HG03442 (cell line): Measurements from ENCODE around the gene NCOA5.

Experiments used
- ATAC-seq: cut with Tn5 transposase; IDR thresholded peaks from one replicate; pipeline ENCODE4 v1.9.1; 2021; ENCODE audit warnings: mild to moderate bottlenecking, moderate library complexity; ENCODE audit not compliant: unreplicated experiment

The NCOA5 gene

DNA sequence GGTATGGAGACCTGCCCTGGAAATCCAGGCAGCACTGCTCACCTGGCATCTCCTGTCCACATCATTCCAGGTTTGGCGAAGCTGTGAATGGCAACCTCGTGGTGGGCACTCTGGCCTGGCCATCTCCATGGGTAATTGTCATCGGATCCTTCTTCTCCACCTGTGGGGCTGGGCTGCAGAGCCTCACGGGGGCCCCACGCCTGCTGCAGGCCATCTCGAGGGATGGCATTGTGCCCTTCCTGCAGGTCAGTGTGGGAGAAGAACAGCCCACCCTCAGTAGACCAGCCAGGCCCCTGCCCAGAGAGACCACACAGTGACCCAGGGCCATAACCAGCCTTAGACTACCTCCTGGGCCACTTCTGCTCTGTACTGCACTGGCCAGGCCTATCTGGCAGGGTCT, 44.9 kb downstream of the NCOA5 start:
- ATAC-seq = no peak

DNA sequence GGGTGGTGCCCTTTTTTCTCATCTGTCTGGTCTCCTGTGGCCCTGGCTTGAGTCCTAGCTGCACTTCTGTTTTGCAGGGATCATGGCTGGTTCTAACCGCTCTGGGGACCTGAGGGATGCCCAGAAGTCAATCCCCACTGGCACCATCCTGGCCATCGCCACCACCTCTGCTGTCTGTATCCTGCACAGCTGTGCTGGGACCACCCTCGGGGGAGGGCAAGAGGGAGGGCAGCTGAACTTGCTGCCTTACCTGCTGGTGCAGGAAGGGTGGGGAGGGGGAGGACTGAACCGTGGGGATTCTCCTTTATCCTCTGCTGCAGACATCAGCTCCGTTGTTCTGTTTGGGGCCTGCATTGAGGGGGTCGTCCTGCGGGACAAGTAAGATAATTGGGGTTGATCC, 46.2 kb downstream of the NCOA5 start:
- ATAC-seq = no peak

DNA sequence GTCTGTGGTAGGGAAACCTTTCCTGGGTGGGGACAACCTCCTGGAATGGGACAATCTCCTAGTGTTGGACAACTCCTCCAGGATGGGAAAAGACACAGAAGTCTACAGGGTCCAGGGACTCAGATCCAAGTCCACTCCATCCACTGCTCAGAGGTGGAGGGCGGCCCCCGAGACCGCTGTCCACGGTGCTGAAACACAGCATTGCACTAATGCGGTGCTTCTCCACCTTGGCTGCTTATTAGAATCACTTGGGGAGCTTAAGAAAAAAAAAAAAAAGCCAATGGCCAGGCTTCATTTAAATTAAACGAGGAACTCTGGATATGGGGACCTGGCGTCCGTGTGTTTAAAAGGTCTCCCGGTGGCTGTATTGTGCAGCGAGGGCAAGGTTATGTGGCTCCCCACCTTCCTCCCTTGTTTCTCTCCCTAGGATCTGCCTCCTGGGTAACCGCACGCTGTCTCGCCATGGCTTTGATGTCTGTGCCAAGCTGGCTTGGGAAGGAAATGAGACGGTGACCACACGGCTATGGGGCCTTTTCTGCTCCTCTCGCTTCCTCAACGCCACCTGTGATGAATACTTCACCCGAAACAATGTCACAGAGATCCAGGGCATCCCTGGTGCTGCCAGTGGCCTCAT, 48.7 kb downstream of the NCOA5 start:
- no peak for ATAC-seq

DNA sequence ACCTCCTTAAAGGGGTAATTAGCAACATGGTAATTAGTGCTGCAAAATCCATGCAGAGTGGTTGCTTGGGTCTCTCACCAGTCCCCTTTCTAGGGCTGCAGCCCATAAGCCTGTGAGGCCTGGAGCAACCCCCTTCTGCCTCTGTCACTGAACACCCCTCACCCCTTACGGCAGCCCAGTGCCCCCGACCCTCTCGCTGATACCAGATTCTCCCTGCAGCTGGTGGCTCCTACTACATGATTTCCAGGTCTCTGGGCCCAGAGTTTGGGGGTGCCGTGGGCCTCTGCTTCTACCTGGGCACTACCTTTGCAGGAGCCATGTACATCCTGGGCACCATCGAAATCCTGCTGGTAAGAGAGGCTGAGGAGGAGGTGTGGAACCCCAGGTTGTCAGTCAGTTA, 52.7 kb downstream of the NCOA5 start:
- no peak for ATAC-seq

GRCh38 chr20:46036370-46036769, 53.4 kb downstream of the NCOA5 start:
- ATAC-seq = no peak

DNA sequence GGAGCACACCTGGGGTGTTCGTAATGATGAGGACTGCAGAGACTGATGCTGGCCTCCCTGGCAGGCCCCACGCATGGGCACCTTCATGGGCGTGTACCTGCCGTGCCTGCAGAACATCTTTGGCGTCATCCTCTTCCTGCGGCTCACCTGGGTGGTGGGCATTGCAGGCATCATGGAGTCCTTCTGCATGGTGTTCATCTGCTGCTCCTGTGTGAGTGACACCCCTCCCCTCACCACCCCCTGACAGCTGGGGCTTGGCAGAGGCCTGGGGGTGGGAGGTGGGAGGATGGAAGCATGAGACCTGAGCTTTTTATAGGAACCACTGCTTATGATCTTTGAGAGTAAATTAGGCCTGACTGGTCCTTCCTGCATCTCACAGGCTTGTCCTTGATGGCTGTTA, 54.0 kb downstream of the NCOA5 start:
- no peak for ATAC-seq

DNA sequence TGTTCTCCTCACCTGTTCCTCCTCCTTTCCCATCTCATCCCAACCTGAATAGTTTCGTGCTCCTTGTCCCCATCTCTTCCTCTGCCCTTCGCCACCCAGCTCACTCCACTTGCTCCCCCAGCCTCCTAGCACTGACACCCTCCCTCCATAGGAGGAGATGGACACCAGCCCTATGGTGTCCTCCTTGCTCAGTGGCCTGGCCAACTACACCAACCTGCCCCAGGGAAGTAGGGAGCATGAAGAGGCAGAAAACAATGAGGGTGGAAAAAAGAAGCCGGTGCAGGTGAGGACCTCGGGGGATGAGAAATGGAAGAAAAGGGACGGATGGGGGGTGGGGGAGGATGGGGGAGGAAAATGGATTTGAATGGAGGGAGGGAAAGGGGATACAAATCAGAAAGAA, 54.5 kb downstream of the NCOA5 start:
- no peak for ATAC-seq

DNA sequence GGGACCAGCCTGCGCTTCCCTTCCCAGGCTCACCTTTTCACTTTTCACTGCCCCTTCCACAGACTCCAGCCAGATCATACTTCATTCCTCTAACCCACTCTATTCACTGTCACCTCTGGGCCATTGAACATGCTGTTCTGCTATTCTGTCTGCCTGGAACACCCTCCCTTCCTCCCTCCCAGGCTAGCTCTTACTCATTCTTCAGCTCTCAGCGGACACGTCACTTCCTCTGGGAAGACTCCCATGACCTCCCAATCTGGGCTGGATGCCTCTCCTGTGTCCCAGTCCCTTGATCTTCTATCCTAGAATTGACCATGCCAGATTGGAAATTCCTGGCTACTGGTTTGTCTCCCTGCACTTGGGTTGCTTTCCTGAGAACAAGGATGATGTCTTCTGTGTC, 55.7 kb downstream of the NCOA5 start:
- ATAC-seq = no peak

DNA sequence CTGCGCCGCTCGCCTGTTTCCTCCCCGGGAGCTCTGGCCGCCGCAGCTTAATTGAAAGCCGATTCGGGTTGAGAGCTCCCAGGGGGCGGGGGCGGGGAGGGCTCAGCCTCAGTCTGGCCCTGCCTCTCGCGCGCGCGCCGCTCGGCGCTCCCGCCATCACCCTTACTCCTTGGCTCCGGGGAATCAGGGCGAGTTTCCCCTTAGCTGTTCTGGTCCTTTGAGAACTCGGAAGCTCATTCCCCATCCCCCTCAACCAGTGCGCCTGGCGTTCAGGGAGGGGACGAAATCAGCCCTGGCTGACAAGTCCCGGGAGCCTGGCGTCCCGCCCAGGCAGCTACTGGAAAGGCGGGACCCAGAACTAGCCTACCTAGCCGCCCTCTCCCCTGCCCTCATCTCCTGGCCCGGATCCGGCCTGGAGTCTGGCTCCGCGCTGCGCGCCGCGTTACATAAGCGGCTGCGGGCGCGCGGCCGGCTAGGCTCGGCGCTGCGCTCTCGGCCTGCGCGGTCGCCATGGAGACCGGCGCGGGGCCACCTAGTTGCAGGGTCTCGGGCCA, 58.0 kb downstream of the NCOA5 start:
- ATAC-seq = no peak

- ATAC-seq = no peak
Measured at GRCh38 chr20:46031014-46031569, 58.7 kb downstream of the NCOA5 start.

GRCh38 chr20:46030284-46031013, 59.3 kb downstream of the NCOA5 start:
- ATAC-seq = no peak

DNA sequence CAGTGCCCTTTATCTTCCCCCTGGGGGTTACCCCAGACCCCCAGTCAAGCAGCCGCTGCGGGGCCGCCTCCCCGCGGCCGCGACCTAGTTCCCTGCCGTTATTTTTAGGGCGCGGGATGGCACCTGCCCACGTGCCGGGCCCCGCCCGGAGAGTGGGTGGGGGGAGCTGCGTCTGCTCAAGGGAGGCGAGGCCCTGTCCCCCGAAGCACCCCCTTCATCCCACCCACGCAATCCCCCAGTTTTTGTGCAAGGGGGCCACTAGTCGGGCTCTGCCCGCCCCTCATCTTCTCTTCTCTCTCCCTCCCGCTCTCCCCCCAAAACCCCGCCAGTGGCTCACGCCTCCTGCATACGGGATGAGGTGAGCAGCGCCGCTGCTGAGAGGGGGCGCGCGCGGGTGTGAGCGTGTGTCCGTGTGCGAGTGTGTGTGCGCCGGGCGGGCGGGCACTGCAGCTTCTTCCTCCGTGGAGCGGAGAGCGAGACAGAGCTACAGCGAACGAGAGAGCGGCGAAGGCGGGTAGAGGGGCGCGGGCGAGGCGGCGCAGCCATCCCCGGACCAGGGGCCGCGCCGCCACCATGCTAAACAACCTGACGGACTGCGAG, 60.9 kb downstream of the NCOA5 start, which contains the start of gene SLC12A5:
TSS of gene SLC12A5 (plus strand) at position 444 of the 600 bp plus-strand sequence. CDS start at position 574, 130 bp downstream.
- ATAC-seq = no peak

- ATAC-seq = no peak
Measured at GRCh38 chr20:46028110-46028509, 61.7 kb downstream of the NCOA5 start.

GRCh38 chr20:46027245-46027853, 62.4 kb downstream of the NCOA5 start:
- ATAC-seq = no peak

DNA sequence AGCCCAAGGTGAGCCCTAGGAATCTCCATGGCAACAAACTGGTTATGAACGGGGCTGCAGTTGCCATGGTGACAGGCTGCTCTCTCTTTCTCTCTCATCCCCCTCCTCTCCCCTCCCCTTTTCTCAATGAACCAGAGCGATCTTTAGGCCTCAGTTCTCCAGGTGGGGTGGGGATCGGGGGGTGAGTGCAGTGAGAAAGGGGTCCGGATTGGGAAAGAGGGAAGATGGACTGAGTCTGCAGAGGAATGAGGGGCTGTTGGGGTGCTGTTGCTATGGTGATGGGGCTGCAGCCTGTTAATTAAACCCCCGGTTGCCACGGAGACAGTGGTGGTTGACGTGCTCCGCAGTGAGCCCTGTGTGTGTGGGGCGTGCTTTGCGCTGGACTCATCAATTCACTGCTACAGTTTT, 64.4 kb downstream of the NCOA5 start:
- ATAC-seq = no peak

DNA sequence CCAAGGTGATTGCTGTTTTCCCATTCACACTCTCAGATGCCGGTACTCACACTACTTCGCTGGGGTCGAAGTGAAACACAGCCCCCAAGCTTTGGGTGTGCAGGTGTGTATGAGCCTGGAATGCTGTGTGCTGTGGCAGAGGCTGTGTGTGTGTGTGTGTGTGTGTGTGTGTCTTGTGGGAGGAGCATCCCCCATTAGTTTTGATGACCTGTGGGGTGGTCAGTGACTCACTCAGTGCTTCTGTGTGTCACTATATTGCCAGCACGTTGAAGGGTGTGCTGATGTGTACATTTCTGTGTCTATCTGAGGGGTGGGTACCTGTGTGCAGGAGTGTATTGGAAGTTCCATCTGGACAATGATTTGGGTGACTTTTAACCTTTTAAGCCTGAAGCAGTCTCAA, 65.8 kb downstream of the NCOA5 start:
- ATAC-seq = no peak

DNA sequence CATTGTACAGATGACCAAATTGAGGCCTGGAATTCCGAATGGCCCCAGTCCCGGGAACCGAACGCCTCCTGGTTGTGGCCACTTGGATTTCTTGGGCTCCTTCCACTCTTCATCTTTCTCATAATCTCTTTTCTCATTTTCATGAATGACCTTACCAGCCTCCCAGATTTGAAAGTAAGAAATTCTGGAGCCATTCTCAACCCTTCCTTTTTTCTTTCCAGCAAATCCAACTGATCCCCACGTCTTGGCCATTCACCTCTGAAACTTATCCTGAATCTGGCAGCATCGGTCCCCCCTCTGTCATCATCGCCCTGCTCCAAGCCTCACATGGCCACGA, 66.6 kb downstream of the NCOA5 start:
- ATAC-seq = no peak

DNA sequence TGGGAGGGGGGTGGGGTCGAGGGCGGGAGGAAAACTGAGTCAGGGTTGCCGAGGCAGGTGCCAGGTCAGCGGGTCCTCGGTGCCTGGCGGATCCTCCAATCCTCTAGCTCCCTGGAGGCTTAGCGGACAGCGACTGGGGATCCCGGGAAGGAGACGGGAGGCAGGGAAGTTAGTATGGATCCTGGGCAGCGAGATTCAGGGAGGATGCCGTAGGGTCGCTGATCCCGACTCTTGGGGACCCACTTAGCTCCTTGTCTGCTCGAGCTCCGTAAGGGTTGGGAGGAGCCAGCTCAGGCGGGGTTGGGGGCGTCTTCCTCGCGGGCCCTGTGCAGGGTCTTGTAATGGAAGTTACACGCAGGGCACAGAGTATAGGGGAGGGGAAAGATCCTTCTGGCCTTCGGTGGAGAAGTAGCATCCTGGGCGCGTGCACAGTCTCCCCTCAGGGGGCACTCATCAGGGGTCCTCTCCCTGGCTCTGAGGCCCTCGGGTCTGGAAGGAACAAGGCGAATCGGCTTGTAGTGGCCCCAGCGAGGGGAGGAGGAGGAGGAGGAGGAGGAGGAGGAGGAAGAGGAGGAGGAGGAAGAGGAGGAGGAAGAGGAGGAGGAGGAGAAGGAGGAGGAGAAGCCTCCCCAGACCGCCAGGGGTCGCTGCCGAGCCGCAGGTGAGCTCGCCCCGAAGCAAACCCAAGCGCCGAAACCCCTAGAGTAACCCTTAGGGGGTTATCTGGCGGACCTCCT, 67.2 kb downstream of the NCOA5 start:
- ATAC-seq = no peak

DNA sequence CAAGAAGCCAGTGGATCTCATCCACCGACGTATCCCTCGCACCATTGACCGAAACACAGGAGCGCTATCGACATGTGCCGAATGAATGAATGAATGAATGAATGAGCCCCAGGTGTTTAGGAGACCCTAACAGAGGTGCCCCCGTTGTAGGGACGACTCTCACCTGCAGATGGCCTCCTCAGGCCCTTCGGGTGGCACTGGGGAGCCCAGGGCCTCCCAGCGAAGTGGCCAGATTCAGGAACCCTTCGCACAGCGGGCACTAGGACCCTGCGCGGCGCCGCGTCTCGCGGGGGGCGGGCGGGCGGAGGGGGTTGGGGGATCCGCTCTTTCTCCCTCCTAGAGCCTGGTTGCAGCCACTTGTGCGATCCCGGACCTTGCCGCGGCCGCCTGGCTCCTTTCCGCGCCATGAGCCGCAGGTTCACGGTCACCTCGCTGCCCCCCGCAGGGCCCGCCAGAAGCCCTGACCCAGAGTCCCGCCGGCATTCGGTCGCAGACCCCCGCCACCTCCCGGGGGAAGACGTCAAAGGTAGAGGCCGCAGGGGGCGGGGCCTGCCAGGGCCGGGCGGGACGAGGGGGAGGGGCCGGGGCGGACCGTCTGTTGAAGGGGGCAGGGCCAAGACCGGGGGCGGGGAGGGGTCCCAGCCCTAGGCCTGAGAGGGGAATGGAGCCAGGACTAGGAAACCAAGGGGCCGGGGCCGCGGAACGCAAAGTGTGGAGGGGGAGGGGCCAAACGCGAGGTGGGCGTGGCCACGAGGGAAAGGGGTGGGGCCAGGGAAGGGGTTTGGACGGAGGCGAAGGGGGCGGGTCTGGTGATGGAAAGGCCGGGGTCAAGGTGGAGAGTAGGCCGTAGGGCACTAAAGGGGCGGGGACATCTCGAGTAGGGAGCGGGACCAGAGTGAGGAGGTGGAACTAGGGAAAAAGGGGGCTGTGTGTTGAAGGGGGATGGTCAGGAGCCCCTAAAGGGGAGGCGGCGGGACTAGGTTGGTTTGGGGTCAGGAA, 68.1 kb downstream of the NCOA5 start:
- no peak for ATAC-seq
